SK-N-SH (cell line): ENCODE measurements around the gene QSOX2.

Experiments
- CHD2 ChIP-seq: fragments of 150-350 bp; IDR thresholded peaks from 2 replicates; pipeline ENCODE4 v1.6.1; 2018; ENCODE audit warnings: low read length; ENCODE audit not compliant: partially characterized antibody
- EZH2phosphoT487 ChIP-seq: fragments of 200-600 bp; sonication (generic); IDR thresholded peaks from 2 replicates; pipeline ENCODE4 v1.6.1; 2017; ENCODE audit warnings: low read depth, mixed run types, mild to moderate bottlenecking, antibody characterized with exemption, moderate library complexity, borderline replicate concordance
- MXI1 ChIP-seq: IDR thresholded peaks from 2 replicates; pipeline ENCODE4 v1.6.1; 2012; ENCODE audit warnings: mild to moderate bottlenecking, low read depth, low read length, improper control_type of control experiment
- POLR2AphosphoS5 ChIP-seq: IDR thresholded peaks from 2 replicates; pipeline ENCODE4 v1.6.1; 2012; ENCODE audit warnings: low read depth, low read length
- TAF1 ChIP-seq: IDR thresholded peaks from 2 replicates; pipeline ENCODE4 v1.6.1; 2012; ENCODE audit warnings: low read depth, mild to moderate bottlenecking, low read length, moderate library complexity, borderline replicate concordance
- TEAD4 ChIP-seq: IDR thresholded peaks from 2 replicates; pipeline ENCODE4 v1.4.0; 2012; ENCODE audit warnings: mild to moderate bottlenecking, borderline replicate concordance; ENCODE audit not compliant: insufficient read depth
- YY1 ChIP-seq: IDR thresholded peaks from 2 replicates; pipeline ENCODE4 v1.4.0; 2012; ENCODE audit warnings: low read depth, mild to moderate bottlenecking
- TF ChIP-seq, protein P1 (sequence below): fragments of 200-600 bp; sonication (generic); IDR thresholded peaks from 2 replicates; pipeline ENCODE4 v1.6.1; 2017; ENCODE audit warnings: antibody characterized with exemption, mild to moderate bottlenecking, moderate library complexity
- TF ChIP-seq, protein P2 (sequence below): IDR thresholded peaks from 2 replicates; pipeline ENCODE4 v1.6.1; 2012; ENCODE audit warnings: mild to moderate bottlenecking, low read depth, low read length, moderate library complexity
- TF ChIP-seq, protein P3 (sequence below): IDR thresholded peaks from 2 replicates; pipeline ENCODE4; 2012

GRCh38 chr9:136255896-136256890, 10.6 kb upstream of the QSOX2 start:
- TF ChIP-seq, protein P1, sequence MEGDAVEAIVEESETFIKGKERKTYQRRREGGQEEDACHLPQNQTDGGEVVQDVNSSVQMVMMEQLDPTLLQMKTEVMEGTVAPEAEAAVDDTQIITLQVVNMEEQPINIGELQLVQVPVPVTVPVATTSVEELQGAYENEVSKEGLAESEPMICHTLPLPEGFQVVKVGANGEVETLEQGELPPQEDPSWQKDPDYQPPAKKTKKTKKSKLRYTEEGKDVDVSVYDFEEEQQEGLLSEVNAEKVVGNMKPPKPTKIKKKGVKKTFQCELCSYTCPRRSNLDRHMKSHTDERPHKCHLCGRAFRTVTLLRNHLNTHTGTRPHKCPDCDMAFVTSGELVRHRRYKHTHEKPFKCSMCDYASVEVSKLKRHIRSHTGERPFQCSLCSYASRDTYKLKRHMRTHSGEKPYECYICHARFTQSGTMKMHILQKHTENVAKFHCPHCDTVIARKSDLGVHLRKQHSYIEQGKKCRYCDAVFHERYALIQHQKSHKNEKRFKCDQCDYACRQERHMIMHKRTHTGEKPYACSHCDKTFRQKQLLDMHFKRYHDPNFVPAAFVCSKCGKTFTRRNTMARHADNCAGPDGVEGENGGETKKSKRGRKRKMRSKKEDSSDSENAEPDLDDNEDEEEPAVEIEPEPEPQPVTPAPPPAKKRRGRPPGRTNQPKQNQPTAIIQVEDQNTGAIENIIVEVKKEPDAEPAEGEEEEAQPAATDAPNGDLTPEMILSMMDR = no peak
- TF ChIP-seq TAF1 (no peak), YY1 (no peak), POLR2AphosphoS5 (no peak), TEAD4 (no peak), EZH2phosphoT487 (no peak), CHD2 (no peak), MXI1 (no peak)
- TF ChIP-seq, protein P2, sequence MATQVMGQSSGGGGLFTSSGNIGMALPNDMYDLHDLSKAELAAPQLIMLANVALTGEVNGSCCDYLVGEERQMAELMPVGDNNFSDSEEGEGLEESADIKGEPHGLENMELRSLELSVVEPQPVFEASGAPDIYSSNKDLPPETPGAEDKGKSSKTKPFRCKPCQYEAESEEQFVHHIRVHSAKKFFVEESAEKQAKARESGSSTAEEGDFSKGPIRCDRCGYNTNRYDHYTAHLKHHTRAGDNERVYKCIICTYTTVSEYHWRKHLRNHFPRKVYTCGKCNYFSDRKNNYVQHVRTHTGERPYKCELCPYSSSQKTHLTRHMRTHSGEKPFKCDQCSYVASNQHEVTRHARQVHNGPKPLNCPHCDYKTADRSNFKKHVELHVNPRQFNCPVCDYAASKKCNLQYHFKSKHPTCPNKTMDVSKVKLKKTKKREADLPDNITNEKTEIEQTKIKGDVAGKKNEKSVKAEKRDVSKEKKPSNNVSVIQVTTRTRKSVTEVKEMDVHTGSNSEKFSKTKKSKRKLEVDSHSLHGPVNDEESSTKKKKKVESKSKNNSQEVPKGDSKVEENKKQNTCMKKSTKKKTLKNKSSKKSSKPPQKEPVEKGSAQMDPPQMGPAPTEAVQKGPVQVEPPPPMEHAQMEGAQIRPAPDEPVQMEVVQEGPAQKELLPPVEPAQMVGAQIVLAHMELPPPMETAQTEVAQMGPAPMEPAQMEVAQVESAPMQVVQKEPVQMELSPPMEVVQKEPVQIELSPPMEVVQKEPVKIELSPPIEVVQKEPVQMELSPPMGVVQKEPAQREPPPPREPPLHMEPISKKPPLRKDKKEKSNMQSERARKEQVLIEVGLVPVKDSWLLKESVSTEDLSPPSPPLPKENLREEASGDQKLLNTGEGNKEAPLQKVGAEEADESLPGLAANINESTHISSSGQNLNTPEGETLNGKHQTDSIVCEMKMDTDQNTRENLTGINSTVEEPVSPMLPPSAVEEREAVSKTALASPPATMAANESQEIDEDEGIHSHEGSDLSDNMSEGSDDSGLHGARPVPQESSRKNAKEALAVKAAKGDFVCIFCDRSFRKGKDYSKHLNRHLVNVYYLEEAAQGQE = no peak
- TF ChIP-seq, protein P3, sequence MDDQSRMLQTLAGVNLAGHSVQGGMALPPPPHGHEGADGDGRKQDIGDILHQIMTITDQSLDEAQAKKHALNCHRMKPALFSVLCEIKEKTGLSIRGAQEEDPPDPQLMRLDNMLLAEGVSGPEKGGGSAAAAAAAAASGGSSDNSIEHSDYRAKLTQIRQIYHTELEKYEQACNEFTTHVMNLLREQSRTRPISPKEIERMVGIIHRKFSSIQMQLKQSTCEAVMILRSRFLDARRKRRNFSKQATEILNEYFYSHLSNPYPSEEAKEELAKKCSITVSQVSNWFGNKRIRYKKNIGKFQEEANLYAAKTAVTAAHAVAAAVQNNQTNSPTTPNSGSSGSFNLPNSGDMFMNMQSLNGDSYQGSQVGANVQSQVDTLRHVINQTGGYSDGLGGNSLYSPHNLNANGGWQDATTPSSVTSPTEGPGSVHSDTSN = no peak
